Activated naive CD4-positive, alpha-beta T cell treated with anti-CD3 and anti-CD28 coated beads, Interleukin-2, amount 50 U/mL, for 16 hours (primary cell): ENCODE measurements around the gene DNM2.
A peak's percentile ranks its signal among the peaks of the same experiment; 100 is the strongest.

Experiments used
- DNase-seq: peaks from one replicate; pipeline ENCODE4 v3.0.0-alpha.2; 2020

Gene DNM2

DNA sequence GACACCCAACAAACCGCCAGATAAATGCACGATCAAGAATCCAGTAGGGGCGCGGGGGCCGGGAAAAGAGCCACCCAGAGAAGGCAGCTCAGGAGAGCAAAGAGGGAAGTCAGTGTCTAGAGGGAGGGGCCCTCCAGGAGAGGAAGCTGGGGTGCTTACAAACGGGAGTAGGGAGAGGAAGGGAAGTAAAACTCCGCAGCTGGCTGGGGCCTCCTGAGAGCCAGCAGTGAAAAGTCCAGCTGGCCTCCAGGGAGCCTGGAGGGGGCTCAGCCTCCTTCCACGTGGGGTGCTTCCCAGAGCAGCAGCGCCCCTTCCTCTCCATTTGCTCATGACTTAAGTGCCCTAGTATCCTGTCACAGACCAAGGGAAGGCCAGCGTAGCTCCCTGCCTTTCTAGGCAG is 66.4 kb downstream of the DNM2 start:
- DNase-seq: no peak

- DNase-seq: no peak
Measured at GRCh38 chr19:10788146-10788545, 70.3 kb downstream of the DNM2 start.

DNA sequence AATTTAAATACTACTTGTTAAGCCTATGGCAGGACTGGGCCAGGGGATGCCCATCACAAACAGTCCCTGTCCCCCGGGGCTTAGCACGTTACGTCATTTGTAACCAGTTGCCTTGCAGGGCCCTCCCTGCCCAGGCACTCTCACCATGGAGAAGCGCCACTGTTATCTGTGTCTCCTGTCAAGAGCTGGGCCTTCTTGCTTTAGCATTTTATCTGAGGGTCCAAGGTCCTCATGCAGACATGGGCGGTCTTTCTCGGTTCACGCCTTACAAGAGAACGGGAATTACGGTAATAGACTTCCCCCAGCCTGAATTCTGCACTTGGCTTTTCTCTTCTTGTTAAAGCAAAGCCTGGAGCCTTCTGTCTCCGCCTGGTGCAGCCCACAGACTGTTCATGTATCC is 72.0 kb downstream of the DNM2 start:
- no peak for DNase-seq

GRCh38 chr19:10796653-10797052 is 78.8 kb downstream of the DNM2 start:
- DNase-seq: no peak

- no peak for DNase-seq
Measured at GRCh38 chr19:10797078-10797477, 79.2 kb downstream of the DNM2 start.

DNA sequence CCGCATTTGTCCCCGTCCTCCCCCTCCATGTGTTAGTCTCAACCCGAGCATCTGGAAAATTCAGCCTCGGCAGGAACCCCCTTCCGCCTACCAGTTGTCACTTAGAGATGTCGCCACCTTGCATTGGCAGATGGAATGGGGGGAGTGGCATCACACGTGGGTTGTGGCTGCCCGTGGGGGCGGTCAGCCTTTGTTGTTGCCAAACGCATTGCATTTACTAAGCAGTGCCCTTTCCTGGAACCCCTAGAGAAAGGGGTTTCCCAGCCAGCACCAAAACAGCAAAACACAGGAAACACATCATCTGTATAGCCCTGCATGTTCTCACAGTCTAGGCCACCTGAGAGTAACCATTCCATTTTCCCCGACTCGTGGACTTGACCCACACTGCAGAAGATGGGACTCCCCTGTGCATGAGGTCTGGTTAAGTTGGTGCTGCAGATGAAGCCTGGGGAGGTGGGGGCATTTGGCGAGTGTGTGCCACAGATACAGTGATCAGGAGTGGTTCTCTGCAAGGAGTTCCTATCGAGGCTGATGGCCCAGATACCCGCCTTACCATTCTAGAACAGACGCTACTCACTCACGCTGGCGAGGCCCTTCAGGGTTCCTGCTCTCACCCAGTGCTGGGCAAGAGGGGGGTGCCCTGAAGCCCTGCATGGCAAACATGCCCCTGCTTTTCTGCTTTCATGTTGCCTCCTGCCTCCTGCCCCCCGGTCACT is 79.8 kb downstream of the DNM2 start:
- peak; percentile 80 for DNase-seq

- DNase-seq: no peak
Measured at GRCh38 chr19:10800488-10800887, 82.6 kb downstream of the DNM2 start.

DNA sequence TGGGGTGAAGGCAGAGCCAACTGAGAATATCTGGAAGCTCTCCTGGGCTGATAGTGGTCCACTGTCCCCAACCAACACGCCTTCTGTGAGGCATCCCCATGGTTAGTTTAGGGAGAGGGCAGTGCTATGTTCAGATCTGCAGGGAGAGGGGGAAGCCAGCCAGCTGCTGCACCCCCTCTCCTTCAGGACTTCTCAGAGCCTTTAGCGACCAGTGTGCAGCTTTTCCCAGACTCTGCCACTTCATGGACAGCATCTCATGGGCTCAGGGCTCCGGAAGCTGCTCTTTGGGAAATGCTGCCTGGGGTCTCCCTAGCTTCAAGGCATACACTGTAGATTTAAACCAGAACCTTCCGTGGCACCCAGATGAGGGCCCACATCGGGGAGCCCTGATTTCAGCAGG is 84.6 kb downstream of the DNM2 start:
- no peak for DNase-seq

DNA sequence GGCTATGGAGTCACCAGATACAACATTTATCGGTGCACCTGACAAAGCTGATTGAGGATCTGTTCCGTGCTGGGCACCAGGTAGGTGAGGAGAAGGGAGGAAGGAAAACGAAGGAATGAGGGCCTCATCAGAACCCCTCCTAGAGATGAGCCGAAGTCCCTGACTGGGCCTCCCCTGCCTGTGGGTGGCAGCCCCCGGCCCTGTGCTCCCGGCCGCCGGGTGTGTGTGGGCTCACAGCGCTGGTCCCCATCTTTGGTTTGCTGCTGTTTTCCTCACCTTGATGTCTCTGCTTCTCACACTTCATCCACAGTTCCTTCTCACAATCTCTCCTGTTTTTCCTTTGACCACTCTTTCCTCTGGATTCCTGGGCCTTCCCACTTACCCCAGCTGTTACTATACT is 85.4 kb downstream of the DNM2 start:
- DNase-seq: no peak

DNA sequence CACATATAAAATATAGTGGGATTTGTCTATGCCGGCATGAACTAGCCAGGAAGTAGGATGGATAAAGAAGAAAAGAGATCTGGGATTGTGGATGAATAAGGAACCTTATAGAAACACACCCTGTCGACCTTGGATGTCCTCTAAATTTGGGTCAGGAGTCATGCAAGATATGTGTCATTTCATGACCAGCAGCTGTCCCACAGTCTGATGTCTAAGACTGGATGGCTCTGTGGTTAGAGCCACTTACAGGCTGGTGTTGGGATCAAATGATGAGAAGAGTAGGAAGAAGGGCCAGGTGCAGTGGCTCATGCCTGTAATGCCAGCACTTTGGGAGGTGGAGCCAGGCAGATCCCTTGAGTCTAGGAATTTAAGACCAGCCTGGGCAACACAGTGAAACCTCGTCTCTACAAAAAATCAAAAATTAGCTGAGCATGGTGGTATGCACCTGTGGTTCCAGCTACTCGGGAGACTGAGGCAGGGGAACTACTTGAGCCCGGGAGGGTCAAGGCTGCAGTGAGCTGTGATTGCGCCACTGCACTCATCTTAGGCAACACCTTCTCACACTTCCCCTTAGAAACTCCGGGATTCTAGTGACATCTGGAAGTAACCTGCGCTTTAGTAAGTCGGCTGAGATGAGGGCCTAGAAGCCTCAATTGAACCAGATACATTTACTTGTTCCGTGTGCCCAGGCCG is 87.3 kb downstream of the DNM2 start:
- no peak for DNase-seq

DNA sequence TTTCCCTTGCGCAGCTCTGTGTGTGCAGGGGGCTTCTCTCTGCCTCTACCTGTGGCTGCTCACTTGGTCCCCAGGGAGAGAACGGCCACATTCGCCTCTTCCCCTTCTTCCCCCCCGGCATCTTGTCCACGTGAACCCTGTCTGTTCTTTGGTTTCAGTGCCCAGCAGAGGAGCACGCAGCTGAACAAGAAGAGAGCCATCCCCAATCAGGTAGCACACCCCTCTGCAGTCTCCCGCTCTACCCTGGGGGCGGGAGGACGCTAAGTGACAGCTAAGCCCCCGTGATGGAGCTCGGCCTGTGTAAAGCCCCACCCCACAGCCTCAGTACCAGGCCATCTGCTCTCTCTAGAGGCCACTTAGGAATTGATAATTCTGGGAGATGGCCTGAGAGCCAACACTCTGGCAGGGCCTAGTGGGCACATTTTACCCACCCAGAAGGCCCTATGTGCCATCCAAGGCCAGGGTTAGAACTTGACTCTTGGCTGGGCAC is 87.9 kb downstream of the DNM2 start:
- DNase-seq: no peak

DNA sequence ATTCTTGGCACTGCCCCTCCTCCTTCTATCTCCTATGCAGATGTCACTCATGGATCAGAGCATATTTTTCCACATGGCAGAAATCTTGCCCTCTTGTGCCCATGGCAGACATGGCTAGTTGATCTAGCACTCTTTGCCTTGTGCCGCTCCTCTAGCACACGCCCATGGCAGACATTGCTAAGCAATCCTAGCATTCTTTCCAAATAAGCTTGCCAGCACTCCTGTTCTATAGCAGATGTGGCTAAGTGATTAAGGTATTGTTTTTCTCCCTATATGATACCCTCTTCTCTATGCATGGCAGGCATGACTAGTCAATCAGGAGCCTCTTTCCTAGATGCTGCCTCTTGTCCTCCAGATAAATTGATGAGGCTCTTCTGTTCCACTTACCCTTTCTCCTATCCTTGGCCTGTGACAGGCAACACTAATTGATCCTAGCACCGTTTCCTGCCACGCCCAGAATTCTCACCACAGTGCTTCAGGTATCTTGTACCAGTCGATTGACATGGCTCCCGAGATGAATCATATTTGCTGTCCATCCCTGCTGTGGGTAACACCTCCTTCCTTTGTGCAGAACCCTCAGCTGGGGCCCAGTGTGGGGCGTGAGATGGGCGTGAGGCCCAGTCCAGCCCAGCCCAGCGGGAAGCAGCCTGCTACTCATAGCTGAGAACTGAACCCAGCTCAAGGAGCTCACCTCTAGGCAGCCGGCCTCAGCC is 91.2 kb downstream of the DNM2 start:
- DNase-seq: no peak

GRCh38 chr19:10809651-10810285 is 91.9 kb downstream of the DNM2 start:
- no peak for DNase-seq

- no peak for DNase-seq
Measured at GRCh38 chr19:10811391-10812111, 93.7 kb downstream of the DNM2 start.

DNA sequence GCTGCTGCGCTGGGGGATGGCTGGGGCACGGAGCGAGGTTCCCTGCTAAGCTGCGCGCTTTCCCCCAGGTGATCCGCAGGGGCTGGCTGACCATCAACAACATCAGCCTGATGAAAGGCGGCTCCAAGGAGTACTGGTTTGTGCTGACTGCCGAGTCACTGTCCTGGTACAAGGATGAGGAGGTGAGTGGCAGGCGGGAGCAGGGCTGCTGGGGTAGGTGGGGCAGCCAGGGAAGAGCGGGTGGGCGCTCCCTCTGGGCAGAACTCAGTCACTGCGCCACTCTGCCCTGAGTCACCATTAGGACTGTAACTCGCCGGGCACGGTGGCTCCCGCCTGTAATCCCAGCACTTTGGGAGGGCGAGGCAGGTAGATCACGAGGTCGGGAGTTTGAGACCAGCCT is 94.3 kb downstream of the DNM2 start:
- no peak for DNase-seq

DNA sequence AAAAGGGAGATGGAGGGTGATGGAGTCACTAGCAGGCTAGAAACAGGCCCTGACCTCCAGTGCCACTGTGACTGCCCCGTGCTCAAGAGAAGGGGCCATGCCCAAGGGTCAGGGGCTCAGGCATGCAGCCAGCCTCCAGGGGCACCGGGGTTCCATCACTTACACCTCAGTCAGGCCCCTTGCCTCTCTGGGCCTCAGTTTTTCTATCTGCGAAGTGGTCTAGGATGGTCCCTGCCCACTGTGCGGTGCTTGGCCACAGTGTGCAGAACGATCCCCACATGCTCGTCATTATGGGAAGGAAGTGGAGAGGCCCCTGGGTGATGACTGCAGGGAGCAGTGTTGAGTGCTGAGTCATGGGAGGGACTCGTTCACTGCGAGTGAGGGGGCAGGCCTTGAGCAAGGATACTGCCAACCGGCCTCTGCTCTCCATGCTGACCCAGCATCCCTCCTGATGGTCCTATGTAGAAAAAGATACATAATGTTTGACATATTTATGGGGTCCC is 95.1 kb downstream of the DNM2 start:
- no peak for DNase-seq

- no peak for DNase-seq
Measured at GRCh38 chr19:10815007-10815536, 97.2 kb downstream of the DNM2 start.

DNA sequence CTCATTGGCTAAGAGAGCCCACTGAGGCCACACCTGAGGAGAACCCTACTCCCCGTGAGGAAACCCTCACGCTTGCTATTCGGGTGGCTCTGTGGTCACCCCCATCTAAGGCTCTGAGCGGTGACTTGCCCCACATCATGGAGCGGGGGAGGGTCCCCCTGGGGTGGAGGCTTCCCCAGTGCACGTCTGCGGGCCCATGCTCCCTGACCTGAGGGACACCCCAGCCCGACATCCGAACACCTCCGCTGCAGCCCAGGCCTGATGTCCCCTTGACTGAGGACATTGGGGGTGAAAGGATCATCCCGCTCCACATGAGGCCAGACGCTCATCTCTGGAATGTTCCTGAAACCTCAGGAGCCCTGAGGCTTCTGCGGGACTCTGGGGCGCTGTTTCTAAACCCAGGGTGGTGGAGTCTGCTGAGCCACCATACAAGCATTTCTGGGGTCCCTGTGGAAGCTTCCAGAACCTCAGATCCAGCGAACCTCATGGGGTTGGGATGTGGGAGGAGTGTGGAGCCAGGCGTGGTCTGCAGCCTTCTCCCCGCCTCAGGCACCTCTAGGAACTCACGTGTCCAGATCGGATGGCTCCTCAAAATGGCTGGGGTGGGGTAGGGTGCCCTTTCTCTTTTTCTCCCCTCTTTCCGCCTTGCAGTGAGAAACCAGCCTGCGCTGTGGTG is 98.2 kb downstream of the DNM2 start:
- DNase-seq: no peak

- no peak for DNase-seq
Measured at GRCh38 chr19:10816691-10817090, 98.8 kb downstream of the DNM2 start.

GRCh38 chr19:10817291-10818038 is 99.6 kb downstream of the DNM2 start:
- no peak for DNase-seq
